Gastroesophageal sphincter (tissue), 4 donors: Measurements from ENCODE around the gene MOB3B. TPM values are rescaled to one million over a fixed set of nuclear protein-coding genes. Genes with fewer than 3 reads are reported as not detected.

Source experiments
- ATAC-seq: fragments of 150-250 bp; one replicate; pipeline ENCODE4 v1.9.1; 2016; ENCODE audit warnings: mild to moderate bottlenecking, moderate library complexity
- H3K27ac ChIP-seq, 4 donors: fragments of 200-600 bp; sonication (generic) in 3 of 4; 1 replicate in 3 of 4; 2 replicates in 1 of 4; pipeline ENCODE4 v1.5.1; 2016 to 2019
- H3K27me3 ChIP-seq: fragments of 200-600 bp; sonication (generic); one replicate; pipeline ENCODE4 v1.5.1; 2019
- H3K36me3 ChIP-seq, 2 donors: fragments of 200-600 bp; sonication (generic); one replicate each; pipeline ENCODE4 v1.5.1; 2019; ENCODE audit warnings: control low read depth in 1 of 2
- H3K4me1 ChIP-seq, 3 donors: fragments of 200-600 bp; sonication (generic); 1 replicate in 2 of 3; 2 replicates in 1 of 3; pipeline ENCODE4 v1.5.1; 2016 to 2019; ENCODE audit warnings: control low read depth in 2 of 3
- H3K4me3 ChIP-seq, 2 donors: fragments of 200-600 bp; sonication (generic); one replicate each; pipeline ENCODE4 v1.5.1; 2019; ENCODE audit warnings: mild to moderate bottlenecking in 1 of 2, moderate library complexity in 1 of 2
- H3K9me3 ChIP-seq, 3 donors: fragments of 200-600 bp; sonication (generic); one replicate each; pipeline ENCODE4 v1.5.1; 2017 to 2019; ENCODE audit warnings: control low read depth in 2 of 3
- CTCF ChIP-seq, 4 experiments: fragments of 200-600 bp in 2 of 4; fragments of 450-650 bp in 2 of 4; sonication (generic) in 1 of 4; IDR thresholded peaks; one replicate each; pipeline ENCODE4 v1.5.1; 2017 to 2019; ENCODE audit warnings: antibody characterized with exemption in 4 of 4, mild to moderate bottlenecking in 2 of 4, moderate library complexity in 2 of 4
- EP300 ChIP-seq: sonication (generic); formaldehyde crosslinking; IDR thresholded peaks from one replicate; pipeline ENCODE4 v1.6.1; 2017; ENCODE audit warnings: antibody characterized with exemption, mild to moderate bottlenecking
- POLR2A ChIP-seq, 2 donors: fragments of 450-650 bp; IDR thresholded peaks; one replicate each; pipeline ENCODE4 v1.6.1; 2017; ENCODE audit warnings: antibody characterized with exemption in 2 of 2, mild to moderate bottlenecking in 2 of 2, moderate library complexity in 1 of 2
- POLR2AphosphoS5 ChIP-seq: sonication (generic); formaldehyde crosslinking; IDR thresholded peaks from one replicate; pipeline ENCODE4 v1.6.1; 2017; ENCODE audit warnings: antibody characterized with exemption
- WGBS, 2 donors: methylation state at CpG; one replicate each; pipeline ENCODE4 v1.1.5; 2018; ENCODE audit warnings: low coverage in 1 of 2; 5-methylcytosine and 5-hydroxymethylcytosine counted together
- total RNA-seq, 4 donors: library from RNA; depleted of rRNA; stranded (reverse); fragments of >200 nt; gene quantifications; one replicate each; pipeline ENCODE4 v1.1.0, GENCODE V29; 2016

The MOB3B gene
- total RNA-seq, 4 donors from 2014 or later, result 10.2 to 12.4 (median 11.6) TPM

- no peak for ATAC-seq
- Histone ChIP-seq H3K4me1 (peaks cover 3 to 40% (median 14%) of the 10 kb centered on the region in 3 donors), H3K27ac (no peak overlapping the region), H3K36me3 (no peaks in the 10 kb centered on the region), H3K9me3 (no peaks in the 10 kb centered on the region), H3K4me3 (no peak overlapping the region), H3K27me3 (no peaks in the 10 kb centered on the region)
- 52 to 66% methylated on average over 3 to 4 of the region's 4 CpGs for WGBS, 2 donors
- TF ChIP-seq CTCF (IDR thresholded peaks at IDR 0.05) (no peak), POLR2A (IDR thresholded peaks at IDR 0.05) (no peak), EP300 (no peak), POLR2AphosphoS5 (no peak)
Measured at GRCh38 chr9:27382308-27382707, 147.3 kb downstream of the MOB3B start.

GRCh38 chr9:27379311-27380251, 150.0 kb downstream of the MOB3B start:
- TF ChIP-seq EP300 (no peak), CTCF (IDR thresholded peaks at IDR 0.05) (no peak), POLR2AphosphoS5 (no peak), POLR2A (IDR thresholded peaks at IDR 0.05) (no peak)
- no peaks in the 10 kb centered on the region for H3K9me3 ChIP-seq
- no peak for ATAC-seq

GRCh38 chr9:27377811-27378456, 151.7 kb downstream of the MOB3B start:
- no peak for ATAC-seq

More at GRCh38 chr9:27379311-27380251, 150.0 kb downstream of the MOB3B start:
- no peaks in the 10 kb centered on the region for H3K36me3 ChIP-seq
- 85 to 95% methylated on average over 5 to 8 of the region's 8 CpGs for WGBS, 2 donors
- no peaks in the 10 kb centered on the region for H3K27me3 ChIP-seq
- peaks cover 0 to 13% (median 6%) of the 10 kb centered on the region in 3 donors for H3K4me1 ChIP-seq
- no peak overlapping the region for H3K4me3 ChIP-seq
- H3K27ac ChIP-seq, result no peak overlapping the region

GRCh38 chr9:27377147-27377807, 152.3 kb downstream of the MOB3B start:
- Histone ChIP-seq H3K4me3 (no peak overlapping the region), H3K27ac (no peak overlapping the region), H3K36me3 (no peaks in the 10 kb centered on the region), H3K27me3 (no peaks in the 10 kb centered on the region), H3K4me1 (peaks cover 0 to 6% (median 1%) of the 10 kb centered on the region in 3 donors), H3K9me3 (no peaks in the 10 kb centered on the region)
- TF ChIP-seq CTCF (IDR thresholded peaks at IDR 0.05) (no peak), EP300 (no peak), POLR2AphosphoS5 (no peak), POLR2A (IDR thresholded peaks at IDR 0.05) (no peak)
- ATAC-seq, result no peak
- 68 to 70% methylated on average over 5 to 6 of the region's 8 CpGs for WGBS, 2 donors

More at GRCh38 chr9:27377811-27378456, 151.7 kb downstream of the MOB3B start:
- TF ChIP-seq EP300 (no peak), CTCF (IDR thresholded peaks at IDR 0.05) (no peak)
- no peak overlapping the region for H3K27ac ChIP-seq
- 71 to 77% methylated on average over 1 of the region's 1 CpG for WGBS, 2 donors
- H3K9me3 ChIP-seq, result no peaks in the 10 kb centered on the region
- no peaks in the 10 kb centered on the region for H3K36me3 ChIP-seq
- H3K4me1 ChIP-seq, result peaks cover 0 to 6% (median 0%) of the 10 kb centered on the region in 3 donors
- no peaks in the 10 kb centered on the region for H3K27me3 ChIP-seq
- H3K4me3 ChIP-seq, result no peak overlapping the region
